Glomerular visceral epithelial cell (primary cell): Measurements from ENCODE around the gene RFXAP.
A peak's percentile ranks its signal among the peaks of the same experiment; 100 is the strongest.
"Not testable (repeated sequence)": the region's sequence is repeated elsewhere in the genome, so short reads cannot be mapped to it uniquely, and the experiment has no call there.

ENCODE experiments used
- DNase-seq: peaks from one replicate; pipeline ENCODE4 v3.0.0-alpha.2; 2016; ENCODE audit errors: extremely low spot score

Gene RFXAP

GRCh38 chr13:36818804-36819738, at the start of gene RFXAP:
Gene RFXAP (plus strand): TSS chr13:36819222. CDS start chr13:36819358, 136 bp downstream.
- peak; percentile 92 for DNase-seq

DNA sequence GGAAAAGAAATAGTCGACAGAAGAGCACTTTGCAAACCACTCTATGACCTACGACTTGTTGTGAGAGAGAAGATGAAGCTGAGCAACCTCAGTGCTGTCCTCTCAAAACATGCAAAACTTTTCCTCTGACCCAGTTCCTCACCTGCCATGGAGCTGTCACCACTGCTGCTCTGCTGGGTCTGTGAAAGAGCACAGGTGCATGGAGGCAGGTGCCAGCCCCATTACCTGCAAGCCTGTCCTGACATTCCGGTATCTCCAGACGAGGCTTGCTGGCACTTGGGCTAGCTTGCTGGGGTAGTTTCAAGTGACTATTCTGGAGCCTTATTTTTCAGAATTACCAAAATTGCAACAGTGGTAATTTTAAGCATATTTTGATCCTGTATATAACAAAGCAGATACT, 49.5 kb upstream of the RFXAP start:
- DNase-seq = no peak

GRCh38 chr13:36770741-36771140, 48.3 kb upstream of the RFXAP start:
- no peak for DNase-seq

GRCh38 chr13:36772853-36773252, 46.2 kb upstream of the RFXAP start:
- DNase-seq = no peak

- DNase-seq = no peak
These were observed 44.1 kb upstream of the RFXAP start for GRCh38 chr13:36774931-36775330.

- no peak for DNase-seq
These were observed 42.8 kb upstream of the RFXAP start for GRCh38 chr13:36776175-36776574.

DNA sequence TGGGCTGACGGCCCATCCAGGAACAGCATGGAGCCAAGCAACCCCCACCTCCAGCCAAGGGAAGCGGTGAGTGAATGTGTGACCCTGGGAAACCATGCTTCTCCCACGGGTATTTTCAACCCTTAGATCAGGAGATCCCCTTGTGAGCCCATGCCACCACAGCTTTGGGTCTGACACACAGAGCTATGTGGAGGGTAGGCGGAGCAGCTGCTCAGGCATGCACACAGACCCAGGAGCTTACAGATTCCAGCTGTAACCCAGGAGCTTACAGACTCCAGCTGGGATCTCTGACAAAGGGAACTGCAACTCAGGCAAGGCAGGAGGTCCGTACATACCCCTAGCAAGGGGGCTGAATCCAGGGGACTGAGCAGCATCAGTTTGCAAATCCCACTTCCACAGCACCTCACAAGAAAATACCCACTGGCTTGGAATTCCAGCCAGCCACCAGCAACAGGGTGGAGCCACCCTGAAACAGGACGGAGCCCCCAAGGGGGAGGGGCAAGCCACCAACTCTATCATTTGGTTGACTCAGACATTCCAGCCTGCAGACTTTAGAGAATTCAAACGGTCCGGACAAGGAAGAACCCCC, 40.8 kb upstream of the RFXAP start:
- DNase-seq = peak; percentile 66

- DNase-seq = no peak
These were observed 35.1 kb upstream of the RFXAP start for GRCh38 chr13:36783890-36784289.

GRCh38 chr13:36786175-36786574, 32.8 kb upstream of the RFXAP start:
- DNase-seq = not testable (repeated sequence)

- DNase-seq = no peak
These were observed 31.8 kb upstream of the RFXAP start for GRCh38 chr13:36787181-36787580.

- no peak for DNase-seq
These were observed 30.7 kb upstream of the RFXAP start for GRCh38 chr13:36788276-36788675.

GRCh38 chr13:36789061-36789460, 30.0 kb upstream of the RFXAP start:
- peak; percentile 4 for DNase-seq

GRCh38 chr13:36789730-36790129, 29.3 kb upstream of the RFXAP start:
- DNase-seq = no peak

GRCh38 chr13:36794706-36795105, 24.3 kb upstream of the RFXAP start:
- DNase-seq = no peak

- DNase-seq = no peak
These were observed 23.6 kb upstream of the RFXAP start for GRCh38 chr13:36795463-36795862.

- no peak for DNase-seq
These were observed 23.0 kb upstream of the RFXAP start for GRCh38 chr13:36796052-36796451.

DNA sequence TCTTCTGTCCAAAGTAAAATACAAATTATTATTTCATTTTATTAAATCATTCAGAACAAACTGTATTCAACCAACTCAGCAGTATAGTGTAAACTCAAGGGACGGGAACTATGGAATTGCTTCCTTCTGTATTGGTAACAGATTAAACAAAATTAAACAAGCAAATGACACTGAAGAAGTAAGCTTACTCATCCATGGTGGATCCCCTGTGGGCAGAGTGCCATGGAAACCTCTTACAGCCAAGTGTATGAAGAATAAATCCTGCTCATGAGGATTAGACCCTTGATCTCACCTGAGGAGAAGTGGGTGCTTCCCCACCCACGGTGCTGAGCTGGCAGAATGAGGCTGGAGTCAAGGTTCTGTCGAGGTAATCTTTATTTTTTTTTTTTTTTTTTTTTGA, 18.0 kb upstream of the RFXAP start:
- peak; percentile 40 for DNase-seq

- DNase-seq = no peak
These were observed 14.4 kb upstream of the RFXAP start for GRCh38 chr13:36804588-36804987.

DNA sequence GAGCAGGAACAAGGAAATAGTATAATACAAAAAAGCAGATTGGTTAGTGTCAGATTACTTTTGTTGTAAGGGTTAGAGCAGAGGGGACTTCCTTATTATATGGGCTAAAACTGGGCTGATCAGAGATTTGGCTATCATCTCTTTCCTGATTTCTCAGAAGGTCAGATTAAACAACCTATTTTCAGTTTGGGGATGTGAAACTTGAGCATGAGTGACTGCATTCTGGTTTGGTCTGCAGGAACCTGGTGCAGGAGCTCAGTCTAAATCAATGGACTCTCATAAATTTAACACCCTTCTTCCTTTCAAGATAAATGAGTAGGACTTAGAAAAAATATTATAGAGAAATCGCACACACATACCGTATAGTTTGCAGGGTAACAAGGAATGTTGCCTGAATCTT, 12.9 kb upstream of the RFXAP start:
- DNase-seq = no peak

DNA sequence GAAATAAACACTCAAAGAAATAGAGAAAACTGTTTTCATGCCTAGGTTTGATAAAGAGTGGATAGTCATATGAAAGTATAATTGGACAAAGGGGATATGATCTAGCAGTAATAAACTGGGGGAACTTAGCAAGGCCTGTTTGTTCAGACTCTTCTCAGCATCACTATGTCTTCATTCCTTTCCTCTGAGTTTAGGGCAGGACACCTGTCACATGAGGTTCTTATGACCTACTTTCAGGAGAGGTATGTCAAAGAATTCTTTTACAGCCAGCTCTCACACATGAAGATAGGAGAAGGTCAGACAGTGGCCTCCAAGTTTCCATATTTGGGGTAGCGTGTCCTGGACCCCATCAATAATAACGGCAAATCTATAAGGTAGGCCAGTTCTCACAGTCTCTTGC, 11.4 kb upstream of the RFXAP start:
- no peak for DNase-seq

DNA sequence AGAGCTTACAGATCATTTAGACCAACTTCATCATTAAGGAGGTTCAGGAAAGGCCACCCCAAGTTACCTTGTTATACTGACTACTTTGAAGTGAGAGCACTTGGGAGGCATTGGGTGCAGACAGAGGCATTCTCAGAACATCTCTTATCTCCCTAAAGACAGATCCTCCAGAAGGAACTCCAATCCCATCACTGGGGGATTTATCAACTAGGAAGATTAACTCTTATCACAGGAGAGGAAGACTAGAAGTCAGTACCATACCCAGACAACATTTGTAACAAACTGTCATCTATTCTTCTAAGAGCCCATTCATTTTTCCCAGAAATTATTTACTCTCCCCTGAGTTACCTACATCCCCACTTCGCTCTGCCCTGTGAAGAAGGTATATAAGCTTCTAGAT, 5.8 kb upstream of the RFXAP start:
- DNase-seq = no peak

- no peak for DNase-seq
These were observed 4.6 kb upstream of the RFXAP start for GRCh38 chr13:36814465-36814864.

GRCh38 chr13:36815062-36815461, 4.0 kb upstream of the RFXAP start:
- no peak for DNase-seq
